NCI-H446 treated with DMSO at 0.1 percent for 48 hours (cell line): ENCODE results near the gene ZG16.
"Not testable (repeated sequence)": the region's sequence is repeated elsewhere in the genome, so short reads cannot be mapped to it uniquely, and the experiment has no call there.

Source experiments
- DNase-seq: peaks from one replicate; lab custom pipeline; 2025; lab: John Stamatoyannopoulos, UW

Gene ZG16

DNA sequence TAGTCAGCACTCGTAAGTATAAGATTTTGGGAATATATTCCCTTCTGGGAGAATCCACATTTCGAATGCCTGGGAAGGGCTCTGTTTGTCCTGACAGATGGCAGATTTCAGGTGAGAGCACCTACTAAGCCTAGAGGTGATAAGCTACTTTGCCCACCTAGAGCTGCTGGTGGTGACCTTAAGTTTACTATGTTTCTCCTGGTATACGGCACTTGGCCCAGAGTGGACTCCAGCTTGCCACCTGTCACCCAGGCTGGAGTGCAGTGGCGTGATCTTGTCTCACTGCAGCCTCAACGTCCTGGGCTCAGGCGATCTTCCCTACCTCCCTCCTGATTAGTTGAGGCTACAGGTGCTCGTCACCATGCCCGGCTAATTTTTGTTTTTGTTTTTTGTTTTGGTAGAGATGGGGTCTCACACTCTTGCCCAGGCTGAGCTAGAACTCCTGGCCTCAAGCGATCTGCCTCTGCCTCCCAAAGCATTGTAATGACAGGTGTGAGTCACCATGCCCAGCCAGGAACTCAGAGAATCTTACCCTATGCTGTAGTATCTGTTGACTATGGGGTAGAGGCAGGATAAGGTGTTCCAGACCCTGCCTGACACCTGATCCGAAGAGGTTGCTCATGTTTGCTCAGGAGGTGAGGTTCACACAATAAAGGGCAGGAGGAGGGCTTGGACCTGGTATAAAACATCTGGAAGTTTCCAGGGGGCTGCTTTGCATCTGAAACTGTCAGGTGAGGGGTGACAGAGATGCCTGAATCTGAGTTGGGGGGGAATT is at the start of gene ZG16:
TSS of gene ZG16 (plus strand) at position 681 of the 775 bp plus-strand sequence. CDS start 1,011 bp downstream, outside the sequence.
- no peak for DNase-seq

DNA sequence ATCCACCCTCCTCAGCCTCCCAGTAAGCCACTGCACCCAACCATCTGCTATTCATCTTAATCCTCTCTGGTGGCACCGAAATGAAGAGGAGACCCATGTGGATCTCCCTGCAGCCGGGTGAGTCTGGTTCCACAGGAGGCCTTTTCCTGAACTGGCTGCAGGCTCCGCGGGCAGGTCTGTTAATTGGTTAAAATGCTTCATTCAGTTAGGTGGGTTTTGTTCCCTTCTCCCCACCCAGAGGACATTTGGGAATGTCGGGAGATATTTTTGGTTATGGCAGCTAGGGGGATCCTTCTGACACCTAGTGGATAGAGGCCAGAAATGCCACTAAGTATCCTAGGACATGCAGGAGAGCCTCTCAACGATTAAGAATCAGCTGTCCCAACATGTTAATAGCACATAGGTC is 48.9 kb upstream of the ZG16 start:
- DNase-seq, result peak; percentile 48

GRCh38 chr16:29730649-29731048 is 47.4 kb upstream of the ZG16 start:
- DNase-seq, result no peak

- DNase-seq, result not testable (repeated sequence)
Observed at GRCh38 chr16:29731768-29732601, 46.1 kb upstream of the ZG16 start.

GRCh38 chr16:29734786-29735185 is 43.3 kb upstream of the ZG16 start:
- no peak for DNase-seq

DNA sequence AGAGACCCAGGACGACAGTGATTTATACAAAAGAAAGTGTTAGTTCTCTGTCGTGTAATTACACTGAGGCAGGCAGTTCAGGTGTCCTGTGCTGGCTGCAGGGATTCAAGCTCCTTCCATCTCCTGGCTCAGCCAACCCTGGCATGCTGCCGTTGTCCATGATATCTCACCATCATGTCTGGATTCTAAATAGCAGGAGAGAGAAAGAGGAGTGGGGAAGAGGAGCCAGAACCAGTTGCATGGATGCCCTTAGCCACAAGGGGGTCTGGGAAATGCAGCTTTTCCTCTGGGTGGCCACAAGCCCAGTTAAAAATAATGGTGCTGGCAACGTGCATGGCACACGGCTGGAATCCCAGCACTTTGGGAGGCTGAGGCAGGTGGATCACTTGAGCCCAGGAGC is 41.9 kb upstream of the ZG16 start:
- DNase-seq, result no peak

GRCh38 chr16:29736764-29737163 is 41.3 kb upstream of the ZG16 start:
- DNase-seq, result no peak

- DNase-seq, result no peak
Observed at GRCh38 chr16:29737713-29738112, 40.3 kb upstream of the ZG16 start.

- DNase-seq, result no peak
Observed at GRCh38 chr16:29738514-29738913, 39.5 kb upstream of the ZG16 start.

GRCh38 chr16:29739927-29740629 is 38.0 kb upstream of the ZG16 start:
- not testable (repeated sequence) for DNase-seq

- not testable (repeated sequence) for DNase-seq
Observed at GRCh38 chr16:29740630-29741015, 37.4 kb upstream of the ZG16 start.

GRCh38 chr16:29742683-29743275 is 35.3 kb upstream of the ZG16 start:
- no peak for DNase-seq

GRCh38 chr16:29743475-29743826 is 34.6 kb upstream of the ZG16 start:
- no peak for DNase-seq

DNA sequence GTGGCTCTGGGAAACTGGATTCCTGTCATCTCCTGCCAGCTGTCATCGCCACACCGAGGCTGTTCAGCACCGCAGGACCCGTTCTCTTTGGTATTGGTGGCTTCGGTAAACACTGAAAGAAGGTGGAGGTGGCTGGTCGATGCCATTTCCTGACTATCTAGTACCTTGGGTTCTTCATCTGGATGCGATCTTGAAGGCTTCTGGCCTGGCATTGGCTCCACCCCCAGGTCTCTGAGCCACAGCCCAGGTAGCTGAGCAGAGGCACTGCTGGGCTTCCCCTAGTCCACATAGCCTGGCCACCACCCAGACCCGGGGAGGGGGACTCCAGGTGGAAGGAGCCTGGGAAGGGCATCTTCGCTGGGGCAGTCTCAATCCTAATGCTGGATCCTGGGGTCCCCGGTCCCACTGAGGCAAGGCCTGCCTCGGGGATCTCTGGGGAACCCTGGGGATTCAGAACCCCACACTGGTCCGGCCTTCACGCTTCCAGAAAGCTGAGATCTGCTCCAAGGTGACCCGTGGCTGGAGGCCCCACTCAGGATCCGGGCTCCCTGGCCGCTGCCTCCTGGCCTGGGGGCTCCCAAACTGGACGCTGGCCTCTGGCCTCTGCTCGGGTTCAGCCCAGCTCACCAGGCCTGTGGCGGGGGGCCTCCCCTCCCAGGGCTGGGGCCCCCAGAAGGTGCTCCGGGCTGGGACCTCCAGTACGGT is 34.1 kb upstream of the ZG16 start:
- no peak for DNase-seq

DNA sequence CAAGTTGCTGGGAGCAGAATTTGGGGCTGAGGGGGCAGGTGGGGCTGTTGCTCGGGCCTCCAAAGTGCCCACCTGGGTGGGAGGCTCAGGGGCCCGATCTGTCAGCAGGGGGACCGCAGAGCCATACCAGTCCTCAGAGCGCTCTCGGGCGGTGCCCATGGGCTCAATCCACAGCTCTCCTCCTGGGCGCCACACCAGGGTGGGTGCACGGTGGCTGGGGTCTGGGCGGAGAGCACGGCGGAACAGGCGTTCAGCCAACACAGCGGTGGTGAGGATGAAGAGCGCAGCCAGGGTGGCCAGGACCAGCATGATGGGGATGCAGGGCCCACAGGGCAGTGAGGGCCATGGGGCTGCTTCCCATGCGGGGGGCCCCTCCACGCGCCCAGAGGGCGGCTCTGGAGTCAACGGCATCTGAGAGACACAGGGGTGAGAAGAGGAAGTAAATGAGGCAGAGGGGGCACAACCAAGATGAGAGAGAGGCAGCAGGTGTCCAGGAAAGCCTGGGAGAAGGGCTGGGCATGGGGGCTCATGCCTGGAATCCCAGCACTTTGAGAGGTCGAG is 33.4 kb upstream of the ZG16 start:
- DNase-seq, result no peak

GRCh38 chr16:29745121-29745852 is 32.8 kb upstream of the ZG16 start:
- no peak for DNase-seq

DNA sequence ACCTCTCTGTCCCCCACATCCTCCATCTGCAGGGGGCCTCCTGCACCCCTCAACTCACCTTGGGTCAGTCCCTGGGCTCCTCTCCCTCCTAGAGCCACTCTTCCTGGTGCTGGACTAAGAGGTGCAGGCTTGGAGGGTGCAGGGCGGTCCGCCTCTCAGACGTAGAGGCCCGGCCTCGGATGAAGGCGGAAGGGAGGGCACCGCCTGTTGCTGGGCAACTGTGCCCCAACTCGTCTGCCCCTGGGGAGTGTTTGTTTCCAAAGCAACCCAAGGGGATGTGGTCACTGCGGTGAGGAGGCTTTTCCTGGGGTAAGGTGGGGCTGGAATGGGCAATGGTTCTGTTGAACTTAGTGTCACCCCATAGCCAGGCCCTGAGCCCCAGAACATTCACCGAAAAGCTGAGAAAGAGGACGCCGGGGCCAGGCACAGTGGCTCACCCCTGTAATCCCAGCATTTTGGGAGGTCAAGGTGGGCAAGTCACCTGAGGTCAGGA is 32.2 kb upstream of the ZG16 start, which contains the start of gene C16orf54:
TSS of gene C16orf54 (minus strand) at position 138 of the 493 bp plus-strand sequence. CDS start 1,039 bp downstream, outside the sequence.
- DNase-seq, result no peak

- not testable (repeated sequence) for DNase-seq
Observed at GRCh38 chr16:29746518-29746917, 31.5 kb upstream of the ZG16 start.

DNA sequence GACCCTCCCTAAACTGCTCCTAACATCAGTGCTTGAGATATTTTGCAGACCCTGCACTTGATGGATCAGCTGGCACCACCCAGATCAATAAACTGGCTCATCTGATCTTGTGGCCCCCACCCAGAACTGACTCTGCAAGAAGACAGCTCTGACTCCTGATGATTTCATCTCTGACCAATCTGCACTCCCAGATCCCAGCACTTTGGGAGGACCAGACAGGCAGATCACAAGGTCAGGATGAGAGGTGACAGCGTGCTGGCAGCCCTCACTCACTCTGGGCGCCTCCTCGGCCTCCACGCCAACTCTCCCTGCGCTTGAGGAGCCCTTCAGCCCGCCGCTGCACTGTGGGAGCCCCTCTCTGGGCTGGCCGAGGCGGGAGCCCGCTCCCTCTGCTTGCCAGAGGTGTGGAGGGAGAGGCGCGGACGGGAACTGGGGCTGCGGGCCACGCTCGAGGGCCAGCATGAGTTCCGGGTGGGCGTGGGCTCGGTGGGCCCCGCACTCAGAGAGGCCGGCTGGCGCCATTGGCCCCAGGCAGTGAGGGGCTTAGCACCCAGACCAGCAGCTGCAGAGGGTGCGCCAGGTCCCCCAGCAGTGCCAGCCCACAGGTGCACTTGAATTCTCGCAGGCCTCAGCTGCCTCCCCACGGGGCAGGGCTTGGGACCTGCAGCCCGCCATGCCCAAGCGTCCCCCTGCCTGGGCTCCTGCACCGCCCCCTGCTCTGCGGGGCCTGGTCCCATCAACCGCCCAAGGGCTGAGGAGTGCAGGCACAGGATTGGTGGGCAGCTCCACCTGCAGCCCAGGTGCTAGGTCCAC is 29.9 kb upstream of the ZG16 start:
- no peak for DNase-seq
